Stimulated activated CD4-positive, alpha-beta T cell treated with anti-CD3 and anti-CD28 coated beads, Interleukin-2, amount 100 ng/mL, for 48 hours (primary cell): ENCODE measurements around the gene IMP3.
"Not testable (repeated sequence)": the region's sequence is repeated elsewhere in the genome, so short reads cannot be mapped to it uniquely, and the experiment has no call there.

ENCODE experiments used
- DNase-seq, 2 donors: peaks; one replicate each; pipeline ENCODE4 v3.0.0-alpha.2; 2020

Gene IMP3

DNA sequence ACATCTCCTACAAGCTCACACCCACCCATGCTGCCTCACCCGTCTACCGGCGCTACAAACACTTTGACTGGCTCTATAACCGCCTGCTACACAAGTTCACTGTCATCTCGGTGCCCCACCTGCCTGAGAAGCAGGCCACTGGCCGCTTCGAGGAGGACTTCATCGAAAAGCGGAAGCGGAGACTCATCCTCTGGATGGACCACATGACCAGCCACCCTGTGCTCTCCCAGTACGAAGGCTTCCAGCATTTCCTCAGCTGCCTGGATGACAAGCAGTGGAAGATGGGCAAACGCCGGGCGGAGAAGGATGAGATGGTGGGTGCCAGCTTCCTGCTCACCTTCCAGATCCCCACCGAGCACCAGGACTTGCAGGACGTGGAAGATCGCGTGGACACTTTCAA, 9.8 kb upstream of the IMP3 start:
- DNase-seq = no peak

DNA sequence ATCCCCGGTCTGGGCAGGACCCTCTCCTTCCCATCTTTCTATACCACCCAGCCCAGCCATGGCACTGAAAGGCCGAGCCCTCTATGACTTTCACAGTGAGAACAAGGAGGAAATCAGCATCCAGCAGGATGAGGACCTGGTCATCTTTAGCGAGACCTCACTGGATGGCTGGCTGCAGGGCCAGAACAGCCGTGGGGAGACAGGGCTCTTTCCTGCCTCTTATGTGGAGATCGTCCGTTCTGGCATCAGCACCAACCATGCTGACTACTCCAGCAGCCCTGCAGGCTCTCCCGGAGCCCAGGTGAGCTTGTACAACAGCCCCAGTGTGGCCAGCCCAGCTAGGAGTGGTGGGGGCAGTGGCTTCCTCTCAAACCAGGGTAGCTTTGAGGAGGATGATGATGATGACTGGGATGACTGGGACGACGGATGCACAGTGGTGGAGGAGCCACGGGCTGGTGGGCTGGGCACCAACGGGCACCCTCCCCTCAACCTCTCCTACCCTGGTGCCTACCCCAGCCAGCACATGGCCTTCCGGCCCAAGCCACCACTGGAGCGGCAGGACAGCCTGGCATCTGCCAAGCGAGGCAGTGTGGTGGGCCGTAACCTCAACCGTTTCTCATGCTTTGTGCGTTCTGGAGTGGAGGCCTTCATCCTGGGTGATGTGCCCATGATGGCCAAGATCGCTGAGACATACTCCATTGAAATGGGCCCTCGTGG, 9.2 kb upstream of the IMP3 start:
- DNase-seq = no peak

DNA sequence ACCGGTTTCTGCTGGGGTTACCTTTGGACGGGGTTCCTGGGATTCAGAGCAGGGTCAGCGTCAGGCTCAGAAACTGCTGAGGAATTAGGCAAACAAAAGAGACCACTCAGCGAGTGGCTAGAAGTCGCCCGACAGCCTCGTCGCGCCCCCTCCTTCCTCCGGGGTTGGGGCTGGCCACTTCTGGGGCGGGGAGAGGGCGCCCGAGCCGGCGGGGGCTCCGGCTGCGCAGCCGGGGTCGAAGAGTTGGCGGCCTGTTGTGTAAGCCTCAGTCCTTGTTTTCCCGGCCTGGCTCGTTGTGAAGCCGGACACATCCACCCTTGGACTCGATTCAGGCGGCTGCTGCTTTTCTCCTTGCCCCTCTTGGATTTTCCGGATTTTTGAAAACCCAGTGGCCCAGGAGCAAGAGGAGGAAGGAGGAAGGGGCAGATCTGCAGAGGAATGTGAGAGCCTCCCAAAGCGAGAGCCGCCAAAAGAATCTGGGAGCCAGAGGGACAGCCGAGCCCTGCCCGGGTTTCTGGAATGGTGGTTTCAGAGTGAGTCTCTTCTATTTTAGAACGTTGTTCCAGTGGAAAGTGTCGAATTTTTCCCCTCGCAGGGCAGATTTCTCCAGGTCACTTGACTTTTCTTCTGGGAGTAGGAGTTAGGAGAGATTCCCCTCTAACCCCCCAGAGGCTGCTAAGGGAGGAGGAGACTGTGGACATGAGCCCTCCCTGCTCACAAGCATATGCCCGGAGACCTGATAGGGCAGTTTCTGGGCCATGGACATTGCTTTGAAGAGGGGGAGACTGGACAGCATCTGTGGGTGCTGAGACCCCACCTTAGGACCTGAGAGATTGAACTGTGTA, 8.4 kb upstream of the IMP3 start:
- no peak for DNase-seq

DNA sequence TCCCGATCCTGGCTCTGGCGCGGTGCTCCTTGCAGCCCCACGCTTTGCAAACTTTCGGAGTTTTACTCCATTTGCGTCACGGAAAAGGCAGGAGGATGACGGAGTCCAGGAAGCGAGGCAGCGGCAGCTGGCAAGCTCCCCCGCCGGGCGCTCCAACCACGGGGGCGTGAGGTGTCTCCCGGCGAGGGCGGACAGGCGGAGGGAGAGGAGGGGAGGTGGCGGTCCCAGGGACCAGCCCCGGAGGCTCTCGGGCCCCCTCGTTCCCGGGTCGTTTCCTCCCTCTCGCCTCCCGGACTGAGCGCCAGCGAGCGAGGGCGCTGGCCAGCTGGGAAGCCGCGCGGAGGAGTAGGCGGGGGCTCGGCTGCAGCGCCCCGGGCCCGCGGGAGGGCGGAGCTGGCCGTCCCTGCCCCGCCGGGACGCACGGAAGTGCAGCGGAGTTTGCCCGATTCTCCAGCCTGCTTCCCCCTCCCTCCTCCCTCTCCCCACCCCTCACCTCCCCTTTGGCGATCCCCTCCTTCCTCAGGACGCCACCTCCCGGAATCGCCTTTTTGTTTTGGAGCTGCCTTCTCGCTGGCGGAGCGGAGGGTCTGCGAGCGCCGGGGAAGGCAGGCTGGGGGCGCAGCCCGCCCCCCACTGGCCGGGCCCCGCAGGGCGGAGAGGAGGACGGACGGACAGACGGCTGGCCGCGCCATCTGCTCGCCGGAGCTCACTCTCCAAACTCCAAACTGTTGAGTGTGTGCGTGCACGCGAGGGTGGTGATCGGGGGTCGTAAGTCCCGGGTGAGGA, 7.5 kb upstream of the IMP3 start, which contains the start of gene SNX33:
SNX33 (plus strand) TSS at position 543 of the 786 bp plus-strand sequence. CDS start 1,191 bp downstream, outside the sequence.
- peak; percentile 38 to 53 for DNase-seq

DNA sequence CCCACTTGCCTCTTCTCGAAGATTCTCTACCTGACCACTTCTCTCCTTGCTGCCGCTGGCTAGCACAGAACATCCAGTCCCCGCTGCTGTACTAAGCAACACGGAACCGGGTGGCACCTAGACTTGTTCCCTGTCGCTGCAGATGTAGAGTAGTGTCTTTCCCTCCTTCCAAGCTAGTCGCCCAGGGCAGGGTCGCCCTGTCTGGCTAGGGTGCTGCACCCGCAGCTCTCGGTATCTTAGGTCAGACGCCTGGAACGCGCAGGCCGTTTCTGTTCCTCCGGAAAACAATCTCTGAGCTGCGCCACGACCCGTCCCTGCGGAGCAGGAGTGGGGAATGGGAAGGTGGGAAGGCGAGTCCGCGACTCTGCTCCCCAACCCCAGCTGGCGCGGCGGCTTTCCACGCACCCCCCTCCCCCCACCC, 6.9 kb upstream of the IMP3 start:
- DNase-seq = no peak

DNA sequence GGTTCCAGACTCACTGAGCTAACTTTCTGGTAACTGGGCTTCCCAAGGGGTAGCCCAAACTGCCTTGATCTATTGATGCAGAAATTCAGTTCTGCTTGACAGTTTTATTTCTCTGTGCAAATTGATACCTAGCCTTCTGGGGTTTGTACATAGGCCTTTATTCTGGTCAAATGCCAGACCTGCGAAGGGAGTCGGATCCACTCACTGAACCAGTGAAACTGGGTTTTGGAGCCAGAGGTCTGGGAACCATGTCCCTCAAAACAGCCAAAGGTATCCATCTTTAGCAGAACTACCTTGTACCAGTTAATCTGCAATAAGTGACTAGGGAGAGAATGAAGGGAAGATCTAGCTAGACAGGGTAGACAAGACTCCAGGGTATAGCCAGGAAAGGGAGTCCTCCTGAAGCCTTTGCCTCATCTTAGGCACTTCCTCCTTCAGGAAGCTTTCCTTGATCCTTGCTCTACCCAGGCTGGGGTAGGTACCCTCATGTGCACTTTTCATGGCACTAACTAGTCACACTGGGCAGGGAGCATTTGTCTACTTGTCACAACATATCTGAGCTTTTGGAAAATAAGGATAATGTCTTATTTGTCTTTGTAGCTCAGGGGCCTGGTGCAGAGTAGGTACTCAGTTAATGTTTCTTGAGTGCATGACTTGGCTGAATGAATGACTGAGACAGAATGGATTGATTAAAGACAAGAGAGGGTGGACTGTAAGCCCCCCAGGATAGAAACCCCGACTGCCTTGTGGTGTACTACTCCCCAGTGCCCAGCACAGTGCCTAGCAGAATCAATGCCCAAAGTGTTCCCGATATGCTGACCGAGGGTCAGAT, 6.3 kb upstream of the IMP3 start:
- no peak for DNase-seq

DNA sequence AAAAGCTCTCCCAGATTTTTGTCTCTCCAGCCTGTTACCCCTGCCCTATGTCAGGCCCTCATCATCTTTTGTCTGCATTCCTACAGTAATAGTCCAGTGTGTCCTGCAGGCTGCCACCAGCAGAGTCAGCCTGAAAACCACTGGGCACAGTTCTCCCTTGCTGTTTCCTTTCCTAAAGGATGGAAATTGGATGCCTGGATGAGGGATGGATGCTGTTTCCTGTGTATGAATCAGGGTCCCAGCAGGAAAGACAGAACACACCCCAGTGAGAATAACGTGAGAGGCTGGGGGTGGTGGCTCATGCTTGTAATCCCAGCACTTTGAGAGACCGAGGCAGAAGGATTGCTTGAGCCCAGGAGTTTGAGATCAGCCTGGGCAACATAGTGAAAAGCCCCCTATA, 4.4 kb upstream of the IMP3 start:
- no peak for DNase-seq

DNA sequence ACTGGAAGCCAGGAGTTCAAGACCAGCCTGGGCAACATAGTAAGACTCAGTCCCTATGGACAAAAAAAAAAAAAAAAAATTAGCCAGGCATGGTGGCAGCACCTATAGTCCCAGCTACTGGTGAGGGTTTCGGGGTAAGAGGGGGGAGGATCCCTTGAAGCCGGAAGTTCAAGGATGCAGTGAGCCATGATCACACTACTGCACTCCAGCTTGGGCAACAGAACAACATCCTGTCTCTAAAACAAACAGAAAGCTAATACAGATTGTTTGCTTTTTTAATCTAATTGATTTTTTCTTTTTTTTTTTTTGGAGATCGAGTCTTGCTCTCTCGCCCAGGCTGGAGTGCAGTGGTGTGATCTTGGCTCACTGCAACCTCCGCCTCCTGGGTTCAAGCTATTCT, 1.6 kb upstream of the IMP3 start:
- DNase-seq = no peak

DNA sequence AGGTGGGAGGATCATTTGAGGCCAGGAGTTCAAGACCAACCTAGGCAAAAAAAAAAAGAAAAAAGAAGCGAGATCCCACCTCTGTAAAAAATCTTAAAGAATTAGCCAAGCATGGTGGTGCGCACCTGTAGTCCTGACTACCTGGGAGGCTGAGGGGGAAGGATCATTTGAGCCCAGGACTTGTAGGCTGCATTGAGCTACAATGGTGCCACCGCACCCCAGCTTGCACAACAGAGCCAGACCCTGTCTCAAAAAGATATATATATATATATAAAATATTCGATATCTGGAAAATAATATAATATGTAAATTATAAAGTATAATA, 1.1 kb upstream of the IMP3 start:
- no peak for DNase-seq

DNA sequence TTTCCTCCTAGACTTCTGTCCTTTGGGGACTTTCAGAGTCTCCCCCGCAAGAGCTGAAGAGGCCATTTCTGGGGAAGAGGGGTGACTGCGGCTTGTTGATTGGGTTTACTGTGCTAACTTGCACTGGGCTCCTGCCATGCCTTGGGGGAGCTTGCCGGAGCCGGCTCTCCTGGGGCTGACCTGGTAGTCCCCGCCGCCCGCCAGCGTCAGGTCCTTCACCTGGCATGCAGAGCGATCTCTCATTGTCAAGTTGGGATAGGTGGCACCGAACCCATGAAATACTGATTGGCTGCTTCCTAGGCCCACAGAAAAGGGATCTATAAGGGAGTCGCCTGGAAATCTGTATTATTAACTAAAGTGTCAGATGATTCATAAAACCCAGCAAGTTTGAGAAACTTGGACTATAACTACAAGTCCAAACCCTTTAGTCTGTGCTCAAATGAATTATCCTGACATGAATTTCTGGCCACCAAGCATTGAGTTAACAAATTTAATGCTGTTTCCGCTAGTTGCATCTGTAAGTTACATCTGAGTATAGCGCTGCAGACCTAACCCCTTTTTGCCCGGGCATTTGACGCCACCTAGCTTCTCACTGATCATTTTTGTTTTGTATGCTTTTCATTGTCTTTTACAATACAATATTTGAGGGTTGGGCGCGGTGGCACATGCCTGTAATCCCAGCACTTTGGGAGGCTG, 607 bp upstream of the IMP3 start:
- DNase-seq = peak in 1 of 2 donors; percentile 33

DNA sequence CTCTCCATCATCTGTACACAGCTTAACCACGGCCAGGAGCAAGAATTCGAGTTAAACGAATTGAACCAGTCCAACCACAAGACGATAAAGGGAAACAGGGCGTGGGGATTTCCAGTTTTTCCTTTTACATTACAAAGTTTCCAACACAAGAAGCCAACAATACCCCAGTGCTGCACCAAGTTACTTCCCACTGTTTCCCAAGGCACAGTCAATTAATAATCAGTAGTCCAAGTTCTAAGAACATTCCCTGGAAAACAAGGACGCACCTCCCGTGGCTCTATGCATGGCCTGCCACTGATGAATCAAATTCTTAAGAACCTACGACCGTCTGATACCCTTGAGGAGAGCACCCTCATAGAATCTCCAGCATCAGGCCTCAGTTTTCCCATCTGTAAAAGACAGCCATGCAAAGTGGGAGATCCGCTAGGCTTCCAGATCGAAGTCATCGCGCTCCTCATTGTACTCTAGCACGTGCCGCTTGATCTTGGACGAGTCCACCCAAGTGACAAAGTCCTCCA, 774 bp downstream of the IMP3 start:
- DNase-seq = no peak

DNA sequence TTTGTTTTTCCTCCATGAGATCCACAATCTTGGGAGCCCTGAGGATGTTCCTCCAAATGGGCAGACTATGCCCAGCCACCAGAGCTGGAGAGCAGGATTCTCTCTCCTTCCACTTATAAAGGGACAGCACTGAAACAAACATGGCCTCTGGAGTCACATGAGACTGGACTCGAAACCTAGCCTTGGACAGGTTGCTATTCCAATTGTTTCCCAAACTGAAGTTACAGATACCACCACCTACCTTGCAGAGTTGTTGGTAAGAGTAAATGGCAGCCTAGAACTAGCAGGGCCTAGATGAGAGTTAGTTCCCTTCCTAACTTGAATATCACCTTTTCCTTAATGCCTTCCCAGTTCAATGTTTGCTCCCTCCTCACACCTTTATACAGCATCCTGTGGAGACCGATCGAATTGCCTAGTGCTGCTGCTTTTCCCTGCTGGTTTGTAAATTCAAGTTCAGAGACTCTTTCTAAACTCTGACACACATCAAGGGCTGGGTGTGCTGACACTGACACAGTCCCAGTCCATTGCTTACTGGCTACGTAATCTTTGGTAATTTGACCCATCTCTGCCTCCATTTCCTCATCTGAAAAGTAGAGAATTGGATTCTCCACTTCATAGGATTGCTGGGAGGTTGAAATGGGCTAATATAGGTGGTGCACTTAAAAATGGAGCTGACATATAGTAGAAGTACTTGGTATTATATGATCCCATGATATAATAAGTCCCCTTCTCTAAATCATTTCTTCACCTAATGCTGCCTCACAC, 2.6 kb downstream of the IMP3 start:
- no peak for DNase-seq

DNA sequence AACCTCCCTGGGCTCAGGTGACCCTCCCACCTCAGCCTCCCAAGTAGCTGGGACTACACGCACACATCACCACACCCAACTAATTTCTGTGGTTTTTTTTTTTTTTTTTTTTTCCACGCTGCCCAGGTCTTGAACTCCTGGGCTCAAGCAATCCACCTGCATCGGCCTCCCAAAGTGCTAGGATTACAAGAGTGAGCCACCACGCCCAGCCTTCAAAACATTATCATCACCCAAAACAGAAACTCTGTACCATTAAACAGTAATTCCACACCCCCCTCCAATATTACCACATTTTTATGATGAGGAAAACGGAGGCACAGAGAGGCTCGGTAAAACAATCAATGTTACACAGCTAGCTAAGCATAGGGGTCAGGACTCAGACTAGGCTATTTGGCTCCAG, 4.0 kb downstream of the IMP3 start:
- DNase-seq = no peak

DNA sequence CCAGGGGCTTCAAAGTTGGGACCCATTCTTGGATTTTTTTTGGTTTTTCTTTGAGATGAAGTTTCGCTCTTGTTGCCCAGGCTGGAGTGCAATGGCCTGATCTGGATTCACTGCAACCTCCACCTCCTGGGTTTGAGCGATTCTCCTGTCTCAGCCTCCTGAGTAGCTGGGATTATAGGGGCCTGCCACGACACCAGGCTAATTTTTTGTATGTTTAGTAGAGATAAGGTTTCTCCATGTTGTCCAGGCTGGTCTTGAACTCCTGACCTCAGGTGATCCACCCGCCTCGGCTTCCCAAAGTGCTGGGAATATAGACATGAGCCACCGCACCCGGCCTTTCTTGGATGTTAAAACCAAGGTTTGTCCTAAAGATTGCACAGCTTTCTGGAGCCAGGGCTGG, 6.1 kb downstream of the IMP3 start:
- not testable (repeated sequence) for DNase-seq

DNA sequence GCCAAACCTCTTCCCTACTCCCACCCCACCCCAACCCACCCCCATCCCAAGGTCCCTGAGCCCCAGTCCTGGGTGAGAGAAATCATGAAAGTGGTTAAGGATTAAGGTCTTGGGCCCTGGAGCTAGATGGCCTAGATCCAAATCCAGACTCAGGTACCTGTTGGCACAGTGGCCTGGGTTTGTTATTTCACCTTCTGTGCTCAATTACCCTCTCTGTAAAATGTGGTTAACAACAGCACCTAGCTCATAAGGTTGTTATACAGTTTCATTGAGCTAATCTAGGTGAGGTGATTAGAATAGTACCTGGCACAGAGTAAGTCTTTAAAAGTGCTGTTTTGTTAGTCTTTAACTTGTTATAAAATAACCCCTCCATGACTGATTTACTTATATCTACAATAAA, 8.1 kb downstream of the IMP3 start:
- no peak for DNase-seq

DNA sequence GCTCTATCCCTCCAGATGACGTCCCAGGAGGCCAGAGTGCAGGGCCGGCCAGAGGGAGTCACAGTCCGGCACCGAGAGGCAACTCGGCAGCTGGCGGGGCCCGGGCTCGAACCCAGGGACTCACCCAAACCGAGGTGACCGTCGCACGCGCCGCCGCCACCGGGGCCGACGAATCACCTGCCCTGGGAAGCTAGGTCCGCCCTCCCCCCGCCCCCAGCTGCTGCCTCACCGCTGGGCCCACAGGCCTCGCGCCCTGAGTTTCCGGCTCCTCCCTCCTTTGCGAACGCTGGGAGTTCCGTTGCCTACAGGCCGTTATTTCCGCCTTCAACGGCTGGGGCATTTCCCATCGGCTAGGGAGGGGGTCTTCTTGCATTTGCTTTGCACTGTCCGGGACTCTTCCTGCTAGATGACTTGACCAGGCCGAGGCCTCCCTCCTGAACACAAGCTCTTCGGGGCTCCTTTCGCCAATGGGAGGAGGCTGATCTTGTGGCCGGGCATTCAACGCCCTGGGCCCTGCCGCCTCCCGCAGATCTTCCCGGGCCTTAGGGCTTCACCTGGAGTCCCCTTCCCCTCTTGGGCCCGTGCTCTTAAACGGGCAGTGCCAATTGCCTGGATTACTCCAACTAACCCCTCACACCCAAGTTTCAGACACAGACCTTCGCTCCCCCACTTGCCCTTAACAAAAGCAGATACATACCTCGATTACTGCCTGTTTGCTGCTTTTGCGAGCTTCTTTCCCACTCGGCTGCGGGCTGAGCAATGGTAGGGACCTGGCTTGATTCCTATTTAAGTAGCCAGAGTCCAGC, 14.3 kb downstream of the IMP3 start, which contains the start of gene SNUPN:
SNUPN (minus strand) TSS at position 184 of the 806 bp plus-strand sequence. CDS start 4,674 bp downstream, outside the sequence.
- peak; percentile 89 to 92 for DNase-seq

DNA sequence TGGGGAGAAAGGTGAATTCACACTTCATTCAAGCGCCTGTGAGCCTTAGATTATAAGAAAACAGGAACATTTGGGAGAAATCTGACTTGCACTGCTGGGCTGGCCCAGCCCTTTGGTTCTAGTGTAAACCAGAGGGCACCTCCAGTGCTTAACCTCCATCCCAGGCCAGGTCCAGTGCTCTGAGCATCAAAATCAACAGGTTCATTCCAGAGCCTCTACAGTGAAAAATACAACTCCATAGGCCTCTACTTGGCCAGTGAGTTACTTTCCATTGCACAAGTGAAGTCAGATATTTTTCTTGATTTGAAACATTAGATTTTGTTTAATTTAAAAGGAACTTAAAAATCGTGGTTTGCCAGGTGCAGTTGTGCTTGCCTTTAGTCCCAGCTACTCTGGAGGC, 17.5 kb downstream of the IMP3 start:
- DNase-seq = no peak

DNA sequence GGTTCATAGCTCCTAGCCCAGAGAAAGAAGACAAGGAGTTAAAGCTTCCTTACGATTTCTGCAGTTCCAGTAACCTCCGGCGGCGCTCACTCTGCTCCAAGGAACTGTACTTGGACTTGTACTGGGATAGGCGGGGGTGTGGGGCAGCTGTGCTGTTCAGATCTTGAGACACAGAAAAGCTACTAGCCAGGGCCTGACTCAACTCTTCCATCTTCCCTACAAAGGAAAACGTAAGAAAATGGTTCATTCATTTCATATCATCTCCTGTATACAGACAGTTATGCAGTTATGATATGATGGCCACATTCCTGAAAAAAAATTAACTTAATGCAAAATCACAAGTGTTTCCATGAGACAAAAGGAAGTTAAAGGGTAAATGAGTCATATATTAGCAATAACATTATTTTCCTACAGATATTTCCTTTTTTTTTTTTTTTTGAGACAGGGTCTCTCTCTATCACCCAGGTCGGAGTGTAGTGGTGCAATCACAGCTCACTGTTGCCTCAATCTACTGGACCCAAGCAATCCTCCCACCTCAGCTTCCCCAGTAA, 19.1 kb downstream of the IMP3 start:
- no peak for DNase-seq

DNA sequence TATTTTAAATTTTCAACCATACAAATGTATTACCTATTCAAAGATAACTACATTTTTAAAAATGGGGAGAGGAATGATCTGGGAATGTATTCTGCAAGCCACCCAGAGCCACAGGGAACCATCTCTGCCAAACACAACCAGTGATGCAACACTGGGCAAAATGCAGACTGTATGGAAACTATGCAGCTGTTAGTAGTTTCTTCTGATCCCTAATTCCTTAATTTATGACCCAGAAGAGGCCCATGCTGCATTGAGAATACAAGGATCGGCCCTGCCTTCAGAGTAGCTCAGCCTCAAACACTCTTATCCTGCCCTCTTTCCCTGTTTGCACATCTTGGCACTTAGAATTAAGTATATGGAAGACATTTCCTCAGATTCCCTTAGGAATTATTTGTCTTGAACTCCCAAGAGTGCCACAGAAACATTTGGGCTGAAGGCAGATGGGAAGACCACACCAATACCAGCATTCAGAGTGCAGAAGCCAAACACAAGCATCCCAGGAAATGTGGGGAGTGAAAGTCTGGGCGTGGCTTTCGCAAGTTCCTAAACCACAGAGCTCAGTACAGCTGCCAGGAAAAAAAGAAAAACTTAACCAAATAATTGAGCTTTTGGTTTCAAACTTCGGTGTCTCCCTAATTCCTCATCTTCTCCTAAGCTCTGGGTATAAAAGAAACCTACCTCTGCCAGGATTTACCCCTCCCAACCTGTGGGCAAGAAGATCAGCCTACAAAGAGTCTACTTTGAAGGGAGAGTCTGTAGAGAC, 19.8 kb downstream of the IMP3 start:
- no peak for DNase-seq
